Measurements from ENCODE around the gene ADGRG7. TPM values are rescaled to one million over a fixed set of nuclear protein-coding genes. Genes with fewer than 3 reads are reported as not detected.

ADGRG7 gene
- total RNA-seq, 2 donors from 2014 or later, result not detected

- H3K4me3 Mint-ChIP-seq, result no peak overlapping the region
- H3K9me3 Mint-ChIP-seq, result peaks cover 8% of the 10 kb centered on the region
- H3K27me3 Mint-ChIP-seq, result peaks cover 20 to 31% of the 10 kb centered on the region in 2 donors
- no peak overlapping the region for H3K27ac Mint-ChIP-seq
- peaks cover 17% of the 10 kb centered on the region for H3K36me3 Mint-ChIP-seq
- DNase-seq (ENCODE audit: low spot score), result no peak
- no peak for ATAC-seq
- H3K4me1 Mint-ChIP-seq (ENCODE audit: low read depth in 2 of 2), result peaks cover 16 to 19% of the 10 kb centered on the region in 2 donors
These were observed 97.0 kb downstream of the ADGRG7 start for GRCh38 chr3:100706365-100706764.

GRCh38 chr3:100708644-100708988, 99.2 kb downstream of the ADGRG7 start:
- peak overlapping the region; percentile 97 to 99 for H3K27ac Mint-ChIP-seq

GRCh38 chr3:100708989-100709841, 99.8 kb downstream of the ADGRG7 start, which contains the start of gene TFG:
TFG (plus strand) TSS chr3:100709494; CDS start chr3:100713686, 4,192 bp downstream.
- Mint-ChIP-seq H3K27me3 (peaks cover 11 to 15% of the 10 kb centered on the region in 2 donors), H3K9me3 (peaks cover 8% of the 10 kb centered on the region), H3K27ac (peak within 1 kb of the TSS; percentile 97 to 99), H3K4me1 (ENCODE audit: low read depth in 2 of 2) (peaks cover 31 to 41% of the 10 kb centered on the region in 2 donors), H3K4me3 (peak within 1 kb of the TSS; percentile 96), H3K36me3 (peaks cover 30% of the 10 kb centered on the region)
- DNase-seq (ENCODE audit: low spot score) (peak; percentile 99), ATAC-seq (peak; percentile 97 to 98)

More at GRCh38 chr3:100708644-100708988, 99.2 kb downstream of the ADGRG7 start:
- H3K9me3 Mint-ChIP-seq, result peaks cover 8% of the 10 kb centered on the region
- DNase-seq (ENCODE audit: low spot score), result no peak
- H3K4me1 Mint-ChIP-seq (ENCODE audit: low read depth in 2 of 2), result peaks cover 30 to 41% of the 10 kb centered on the region in 2 donors
- ATAC-seq, result no peak
- peaks cover 12 to 18% of the 10 kb centered on the region in 2 donors for H3K27me3 Mint-ChIP-seq
- H3K4me3 Mint-ChIP-seq, result peak overlapping the region; percentile 96
- H3K36me3 Mint-ChIP-seq, result peaks cover 28% of the 10 kb centered on the region

- H3K27ac Mint-ChIP-seq, result peak overlapping the region; percentile 97 to 99
- peaks cover 11 to 15% of the 10 kb centered on the region in 2 donors for H3K27me3 Mint-ChIP-seq
- H3K4me1 Mint-ChIP-seq (ENCODE audit: low read depth in 2 of 2), result peaks cover 32 to 44% of the 10 kb centered on the region in 2 donors
- H3K4me3 Mint-ChIP-seq, result peak overlapping the region; percentile 96
- ATAC-seq (peak in 1 of 2 donors; percentile 0), DNase-seq (ENCODE audit: low spot score) (no peak)
- peaks cover 34% of the 10 kb centered on the region for H3K36me3 Mint-ChIP-seq
- peaks cover 8% of the 10 kb centered on the region for H3K9me3 Mint-ChIP-seq
These were observed 100.5 kb downstream of the ADGRG7 start for GRCh38 chr3:100709842-100710260.

DNA sequence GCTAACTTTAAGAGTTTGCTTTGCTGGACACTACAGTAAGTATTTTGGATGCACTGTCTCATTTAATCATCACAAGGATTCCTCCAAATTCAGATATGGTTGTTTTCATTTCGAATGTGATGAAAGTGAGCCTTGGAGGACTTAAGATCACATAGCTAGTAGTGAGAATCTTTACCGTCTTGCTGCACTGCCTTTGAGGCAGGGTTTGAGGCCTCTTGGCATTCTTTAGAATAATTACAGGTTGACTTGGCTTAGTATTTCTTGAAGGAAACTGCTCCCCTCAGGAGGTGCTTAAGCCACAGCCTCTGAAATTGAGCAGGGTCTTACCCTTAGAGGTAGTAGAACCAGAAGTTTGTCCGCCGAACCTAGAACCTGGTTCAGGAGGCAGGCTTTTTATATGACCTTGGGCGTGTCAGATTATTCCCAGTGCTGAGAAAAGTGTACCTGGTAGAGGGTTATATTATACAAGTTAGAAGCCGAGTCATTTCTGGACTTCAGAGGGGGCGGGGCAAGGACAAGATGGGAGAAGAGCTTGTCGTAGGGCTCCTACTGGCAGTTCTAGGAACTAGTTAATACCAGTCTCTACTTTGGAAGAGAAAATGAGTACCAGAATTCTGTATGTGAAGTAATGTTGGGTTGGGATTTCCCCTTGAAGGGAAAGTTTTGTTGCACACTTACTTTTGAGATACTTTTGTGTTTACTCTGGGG, 101.0 kb downstream of the ADGRG7 start:
- H3K27me3 Mint-ChIP-seq, result peaks cover 8 to 11% of the 10 kb centered on the region in 2 donors
- H3K4me1 Mint-ChIP-seq (ENCODE audit: low read depth in 2 of 2), result peaks cover 37 to 50% of the 10 kb centered on the region in 2 donors
- peak in 1 of 2 donors; percentile 37 for ATAC-seq
- peak overlapping the region; percentile 97 to 99 for H3K27ac Mint-ChIP-seq
- peaks cover 39% of the 10 kb centered on the region for H3K36me3 Mint-ChIP-seq
- peak; percentile 72 for DNase-seq (ENCODE audit: low spot score)
- peaks cover 8% of the 10 kb centered on the region for H3K9me3 Mint-ChIP-seq
- peak overlapping the region; percentile 96 for H3K4me3 Mint-ChIP-seq

DNA sequence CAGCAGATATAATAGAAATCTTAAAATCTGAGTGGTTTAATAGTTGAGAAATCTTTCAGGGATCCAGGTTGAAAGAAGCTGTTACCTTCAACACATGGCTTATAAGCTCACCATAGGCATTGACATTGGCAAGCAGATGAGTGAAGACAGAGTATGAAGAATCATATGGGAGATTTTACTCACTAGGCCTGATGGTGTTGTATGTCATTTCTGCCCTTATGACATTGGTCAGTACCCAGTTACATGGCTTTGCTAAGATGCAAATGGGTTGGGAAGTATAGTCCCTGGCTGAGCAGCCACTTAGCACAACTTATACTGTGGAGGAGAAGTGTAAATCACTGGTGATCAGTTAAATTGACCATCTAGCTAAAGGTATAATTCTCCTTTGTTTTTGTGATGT, 105.8 kb downstream of the ADGRG7 start:
- ATAC-seq, result no peak

DNA sequence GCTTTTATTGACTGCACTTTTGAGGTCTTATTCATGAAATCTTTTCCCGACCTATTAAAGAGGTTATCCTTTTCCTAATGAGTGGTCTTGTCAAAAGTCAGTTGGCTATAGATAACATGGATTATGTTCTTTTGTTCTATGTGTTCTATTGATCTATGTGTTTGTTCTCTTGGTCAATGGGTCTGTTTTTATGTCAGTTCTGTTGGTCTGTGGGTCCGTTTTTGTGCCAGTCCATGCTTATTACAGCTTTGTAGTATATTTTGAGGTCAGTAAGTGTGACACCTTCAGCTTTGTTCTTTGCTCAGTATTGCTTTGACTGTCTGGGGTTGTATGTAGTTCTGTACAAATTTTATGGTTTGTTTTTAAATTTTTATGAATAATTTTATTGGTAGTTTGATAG, 107.7 kb downstream of the ADGRG7 start:
- DNase-seq (ENCODE audit: low spot score) (no peak), ATAC-seq (no peak)
- no peaks in the 10 kb centered on the region for H3K9me3 Mint-ChIP-seq
- peaks cover 34 to 43% of the 10 kb centered on the region in 2 donors for H3K4me1 Mint-ChIP-seq (ENCODE audit: low read depth in 2 of 2)
- H3K27me3 Mint-ChIP-seq, result no peaks in the 10 kb centered on the region
- no peak overlapping the region for H3K4me3 Mint-ChIP-seq
- peak overlapping the region in 1 of 2 donors; percentile 7 for H3K27ac Mint-ChIP-seq
- peaks cover 47% of the 10 kb centered on the region for H3K36me3 Mint-ChIP-seq

More for the DNA sequence above, 105.8 kb downstream of the ADGRG7 start:
- no peak overlapping the region for H3K4me3 Mint-ChIP-seq
- no peaks in the 10 kb centered on the region for H3K27me3 Mint-ChIP-seq
- DNase-seq (ENCODE audit: low spot score), result no peak
- peaks cover 45 to 58% of the 10 kb centered on the region in 2 donors for H3K4me1 Mint-ChIP-seq (ENCODE audit: low read depth in 2 of 2)
- H3K9me3 Mint-ChIP-seq, result peaks cover 3% of the 10 kb centered on the region
- H3K27ac Mint-ChIP-seq, result no peak overlapping the region
- H3K36me3 Mint-ChIP-seq, result peaks cover 48% of the 10 kb centered on the region

DNA sequence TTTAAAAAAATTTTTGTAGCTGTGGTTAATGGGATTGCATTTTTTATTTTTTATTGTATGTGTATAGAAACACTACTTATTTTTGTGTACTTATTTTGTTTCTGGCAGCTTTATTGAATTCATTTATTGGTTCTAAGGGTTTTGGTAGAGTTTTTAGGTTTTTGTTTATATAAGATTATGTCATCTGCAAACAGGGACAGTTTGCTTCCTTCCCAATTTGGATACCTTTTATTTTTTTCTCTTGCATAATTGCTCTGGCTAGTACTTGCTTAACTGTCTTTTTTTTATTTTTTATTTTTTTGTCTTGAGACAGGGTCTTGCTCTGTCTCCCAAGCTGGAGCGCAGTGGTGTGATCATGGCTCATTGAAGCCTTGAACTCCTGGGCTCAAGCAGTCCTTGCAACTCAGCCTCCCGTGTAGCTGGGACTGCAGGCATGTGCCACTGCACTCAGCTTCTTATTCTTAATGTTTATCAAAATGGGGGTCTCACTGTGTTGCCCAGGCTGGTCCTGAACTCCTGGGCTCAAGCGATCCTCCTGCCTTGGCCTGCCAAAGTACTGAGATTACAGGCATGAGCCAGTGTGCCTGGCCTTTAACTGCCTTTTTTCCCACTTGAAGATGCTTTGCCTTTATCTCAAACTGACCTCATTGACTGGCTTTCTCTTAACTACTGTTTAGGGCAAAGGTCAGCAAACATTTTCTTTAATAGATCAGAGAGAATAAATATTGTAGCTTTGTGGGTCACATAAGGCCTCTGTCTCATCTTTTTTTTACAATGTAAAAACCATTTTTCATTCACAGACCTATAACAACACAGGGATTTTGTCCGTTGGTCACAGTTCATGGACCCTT, 108.5 kb downstream of the ADGRG7 start:
- DNase-seq (ENCODE audit: low spot score) (no peak), ATAC-seq (no peak)
- no peaks in the 10 kb centered on the region for H3K9me3 Mint-ChIP-seq
- H3K36me3 Mint-ChIP-seq, result peaks cover 44% of the 10 kb centered on the region
- H3K4me3 Mint-ChIP-seq, result no peak overlapping the region
- H3K27me3 Mint-ChIP-seq, result no peaks in the 10 kb centered on the region
- peaks cover 28 to 38% of the 10 kb centered on the region in 2 donors for H3K4me1 Mint-ChIP-seq (ENCODE audit: low read depth in 2 of 2)
- H3K27ac Mint-ChIP-seq, result no peak overlapping the region

- DNase-seq (ENCODE audit: low spot score) (no peak), ATAC-seq (no peak)
- H3K4me1 Mint-ChIP-seq (ENCODE audit: low read depth in 2 of 2), result peaks cover 23 to 33% of the 10 kb centered on the region in 2 donors
- peaks cover 41% of the 10 kb centered on the region for H3K36me3 Mint-ChIP-seq
- H3K27me3 Mint-ChIP-seq, result no peaks in the 10 kb centered on the region
- H3K9me3 Mint-ChIP-seq, result no peaks in the 10 kb centered on the region
- H3K27ac Mint-ChIP-seq, result no peak overlapping the region
- no peak overlapping the region for H3K4me3 Mint-ChIP-seq
These were observed 109.7 kb downstream of the ADGRG7 start for GRCh38 chr3:100719136-100719535.

DNA sequence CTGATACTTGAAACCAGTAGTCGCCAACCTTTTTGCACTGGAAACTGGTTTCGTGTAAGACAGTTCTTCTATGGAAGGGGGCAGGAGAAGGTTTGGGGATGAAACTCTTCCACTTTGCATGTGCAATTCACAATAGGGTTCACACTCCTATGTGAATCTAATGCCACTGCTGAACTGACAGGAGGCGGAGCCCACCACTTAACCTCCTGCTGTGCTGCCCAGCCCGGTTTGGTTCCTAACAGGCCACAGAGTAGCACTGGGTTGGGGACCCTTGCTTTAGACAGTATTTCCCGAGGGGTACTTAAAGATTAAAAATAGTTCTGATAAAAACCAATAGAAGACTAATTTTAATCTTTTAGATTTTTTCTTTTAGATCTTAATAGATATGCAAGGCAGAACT, 111.0 kb downstream of the ADGRG7 start:
- DNase-seq (ENCODE audit: low spot score), result no peak
- Mint-ChIP-seq H3K27ac (no peak overlapping the region), H3K4me3 (no peak overlapping the region), H3K9me3 (no peaks in the 10 kb centered on the region), H3K27me3 (no peaks in the 10 kb centered on the region), H3K36me3 (peaks cover 32% of the 10 kb centered on the region), H3K4me1 (ENCODE audit: low read depth in 2 of 2) (peaks cover 17 to 24% of the 10 kb centered on the region in 2 donors)
- no peak for ATAC-seq

- Mint-ChIP-seq H3K4me1 (ENCODE audit: low read depth in 2 of 2) (peaks cover 17 to 27% of the 10 kb centered on the region in 2 donors), H3K9me3 (no peaks in the 10 kb centered on the region), H3K27me3 (no peaks in the 10 kb centered on the region), H3K4me3 (no peak overlapping the region), H3K36me3 (peaks cover 38% of the 10 kb centered on the region), H3K27ac (no peak overlapping the region)
- ATAC-seq (no peak), DNase-seq (ENCODE audit: low spot score) (no peak)
These were observed 116.6 kb downstream of the ADGRG7 start for GRCh38 chr3:100725935-100726513.

DNA sequence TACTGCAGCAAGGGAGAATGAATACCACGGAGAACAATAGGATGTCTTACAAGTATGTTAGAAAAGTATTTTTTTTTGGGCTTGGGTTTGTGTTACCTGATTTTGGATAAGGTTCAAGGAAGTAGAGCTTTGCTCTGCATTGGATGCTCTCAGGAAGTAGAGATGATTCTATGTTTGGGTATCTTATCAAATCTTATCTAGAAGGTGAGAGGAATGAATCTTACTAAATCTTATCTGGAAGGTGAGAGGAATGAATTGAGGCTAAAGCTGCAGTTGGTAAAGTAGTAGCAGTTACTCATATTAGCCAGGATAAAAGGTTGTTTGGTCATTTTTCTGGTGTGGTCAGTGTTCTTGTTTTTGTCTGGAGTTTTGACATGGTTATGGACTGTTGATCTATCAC, 117.3 kb downstream of the ADGRG7 start:
- peak overlapping the region in 1 of 2 donors; percentile 20 for H3K27ac Mint-ChIP-seq
- DNase-seq (ENCODE audit: low spot score), result no peak
- H3K27me3 Mint-ChIP-seq, result no peaks in the 10 kb centered on the region
- no peak for ATAC-seq
- H3K4me1 Mint-ChIP-seq (ENCODE audit: low read depth in 2 of 2), result peaks cover 17 to 27% of the 10 kb centered on the region in 2 donors
- no peak overlapping the region for H3K4me3 Mint-ChIP-seq
- H3K36me3 Mint-ChIP-seq, result peaks cover 33% of the 10 kb centered on the region
- H3K9me3 Mint-ChIP-seq, result no peaks in the 10 kb centered on the region

DNA sequence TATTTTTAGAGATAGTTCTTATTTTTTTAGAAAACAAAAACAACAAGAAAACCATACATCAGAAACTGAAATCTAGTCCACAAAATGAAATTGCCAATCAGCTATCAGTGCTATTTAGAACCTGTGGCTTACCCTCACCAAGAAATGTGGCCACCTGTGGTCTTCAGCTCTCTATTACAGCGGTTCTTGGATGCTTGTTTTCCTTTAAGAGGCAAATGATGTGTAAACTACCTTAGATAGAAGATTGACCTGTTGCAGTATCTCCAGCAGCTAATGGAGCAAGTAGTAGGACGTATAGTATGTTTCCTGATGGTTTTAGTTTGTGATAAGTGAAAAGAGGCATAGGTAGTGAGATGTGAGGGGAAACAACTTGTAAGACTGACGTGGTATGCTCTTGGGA, 121.1 kb downstream of the ADGRG7 start:
- Mint-ChIP-seq H3K36me3 (peaks cover 29% of the 10 kb centered on the region), H3K4me3 (no peak overlapping the region), H3K27ac (no peak overlapping the region), H3K27me3 (no peaks in the 10 kb centered on the region), H3K4me1 (ENCODE audit: low read depth in 2 of 2) (peaks cover 21 to 29% of the 10 kb centered on the region in 2 donors), H3K9me3 (no peaks in the 10 kb centered on the region)
- DNase-seq (ENCODE audit: low spot score) (no peak), ATAC-seq (no peak)
